Pulmonary artery endothelial cell (primary cell): Measurements from ENCODE around the gene HRNR. TPM values are rescaled to one million over a fixed set of nuclear protein-coding genes. Genes with fewer than 3 reads are reported as not detected.
"Not testable (repeated sequence)": the region's sequence is repeated elsewhere in the genome, so short reads cannot be mapped to it uniquely, and the experiment has no call there.

Experiments
- DNase-seq: peaks from one replicate; pipeline ENCODE4 v3.0.0-alpha.2; 2011; ENCODE audit warnings: low read depth, low spot score
- total RNA-seq: library from RNA; depleted of rRNA; stranded (reverse); fragments of >200 nt; gene quantifications from 2 replicates; pipeline ENCODE4 v1.2.3, GENCODE V29; 2014

The HRNR gene
- total RNA-seq, result not detected in 2 replicates

DNA sequence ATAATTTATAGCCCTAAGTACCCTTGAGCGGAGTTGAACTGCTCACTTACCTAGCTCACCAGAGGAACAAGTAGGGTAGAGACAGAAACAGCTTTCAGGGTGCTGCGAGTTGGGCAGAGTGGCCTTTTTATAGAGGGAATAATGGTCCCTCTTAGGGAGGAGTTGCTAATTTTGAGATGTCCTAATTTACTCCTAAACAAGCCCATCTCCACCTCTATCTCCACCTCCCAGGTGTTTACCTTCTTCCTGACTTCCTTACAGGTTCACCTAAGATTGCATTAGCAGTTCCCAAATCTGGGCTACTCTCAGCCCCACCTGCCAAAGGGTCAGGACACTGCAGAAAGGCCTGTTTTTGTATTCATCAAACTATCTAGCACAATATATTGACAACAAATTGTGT is at the start of gene HRNR:
TSS of gene HRNR (minus strand) at position 101 of the 400 bp plus-strand sequence. CDS start 940 bp downstream, outside the sequence.
- no peak for DNase-seq

DNA sequence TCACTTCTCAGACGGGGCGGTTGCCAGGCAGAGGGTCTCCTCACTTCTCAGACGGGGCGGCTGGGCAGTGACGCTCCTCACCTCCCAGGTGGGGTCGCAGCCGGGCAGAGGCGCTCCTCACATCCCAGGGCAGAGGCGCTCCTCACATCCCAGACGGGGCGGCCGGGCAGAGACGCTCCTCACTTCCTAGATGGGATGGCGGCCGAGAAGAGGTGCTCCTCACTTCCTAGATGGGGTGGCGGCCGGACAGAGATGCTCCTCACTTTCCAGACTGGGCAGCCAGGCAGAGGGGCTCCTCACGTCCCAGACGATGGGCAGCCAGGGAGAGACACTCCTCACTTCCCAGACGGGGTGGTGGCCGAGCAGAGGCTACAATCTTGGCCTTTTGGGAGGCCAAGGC is 32.4 kb upstream of the HRNR start:
- not testable (repeated sequence) for DNase-seq

DNA sequence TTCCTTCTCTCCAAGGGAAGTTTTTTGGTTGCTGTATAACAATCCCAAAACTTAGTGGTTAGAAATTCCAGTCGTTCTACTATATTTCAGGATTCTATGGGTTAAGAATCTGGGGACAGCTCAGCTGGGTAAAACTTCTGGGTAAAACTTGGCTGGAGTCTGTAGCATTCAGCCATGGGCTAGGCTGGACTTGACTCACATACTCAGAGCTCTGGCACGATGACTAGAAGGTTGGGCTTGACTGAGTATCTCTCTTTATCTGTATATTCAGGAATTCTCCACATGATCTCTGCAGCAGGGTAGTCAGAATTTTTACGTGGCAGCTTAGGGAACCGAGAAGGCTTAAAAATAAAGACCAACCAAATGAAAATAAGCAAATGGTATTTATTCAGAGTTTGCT is 28.2 kb upstream of the HRNR start:
- DNase-seq, result no peak

DNA sequence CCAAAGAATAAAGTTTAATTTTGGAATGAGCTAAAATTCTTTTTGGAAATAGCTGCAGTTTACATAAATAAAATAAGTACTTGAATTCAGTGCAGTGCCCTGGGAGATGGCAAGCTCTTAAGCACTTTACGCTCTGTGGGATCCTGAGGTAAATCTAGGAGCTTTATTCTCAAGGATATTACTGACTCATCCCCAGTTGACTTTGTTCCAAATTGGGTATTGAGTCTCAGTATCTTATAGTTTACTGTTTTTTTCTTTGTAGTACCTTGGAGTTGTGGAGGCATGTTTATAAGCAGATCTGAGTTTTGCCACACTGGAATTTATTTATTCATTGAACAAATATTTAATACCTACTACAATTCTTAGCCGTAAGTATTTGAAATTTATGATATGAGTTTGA is 27.4 kb upstream of the HRNR start:
- no peak for DNase-seq

DNA sequence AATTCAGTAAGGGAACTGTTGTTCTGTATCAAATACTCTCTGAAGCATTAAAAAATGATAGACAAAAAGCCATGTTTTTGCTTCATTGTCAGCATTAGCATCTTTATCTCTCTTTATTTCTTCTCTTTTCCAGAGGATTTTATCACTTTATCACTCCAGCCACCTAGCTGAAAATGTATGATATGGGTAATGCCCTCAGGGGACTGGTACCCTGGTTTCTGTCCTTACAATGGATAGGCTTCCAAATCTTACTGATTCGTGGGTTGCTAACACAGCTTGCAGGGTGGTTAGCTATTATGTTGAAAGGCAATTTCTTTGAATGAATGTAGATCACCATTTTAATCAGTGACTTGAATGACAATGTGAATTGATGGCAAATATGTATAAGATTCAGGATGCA is 23.3 kb upstream of the HRNR start:
- no peak for DNase-seq

DNA sequence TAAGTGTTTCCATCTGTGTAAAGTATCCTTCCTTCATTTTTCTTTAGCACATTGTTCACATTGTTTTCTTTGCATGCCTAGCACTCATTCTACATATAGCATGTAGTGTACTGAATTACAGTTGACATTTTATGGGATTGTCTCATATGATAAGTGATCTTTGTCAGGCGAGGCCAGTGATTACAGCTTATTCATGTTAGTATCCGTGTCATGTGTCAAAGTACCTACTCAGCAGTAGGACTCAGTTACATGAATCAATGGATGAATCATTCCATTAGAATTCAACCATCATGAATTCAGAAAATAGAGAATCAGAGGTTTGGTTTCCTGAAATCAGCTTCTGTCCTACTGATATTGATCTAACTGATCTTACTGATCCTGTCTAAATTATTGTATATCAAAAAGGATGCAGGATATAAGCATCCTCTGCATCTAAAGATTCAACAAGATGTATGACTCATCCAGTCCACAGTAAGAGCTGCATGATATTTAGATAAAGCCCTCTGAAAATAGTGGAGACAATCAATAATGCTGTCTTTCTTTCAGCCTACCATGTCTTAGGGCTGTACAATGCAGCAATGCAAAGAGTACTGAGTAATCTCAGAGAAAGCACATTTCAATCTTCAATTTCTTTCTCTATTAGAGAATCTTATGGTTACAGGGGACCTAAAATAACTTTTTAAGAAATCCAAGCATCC is 20.7 kb upstream of the HRNR start:
- DNase-seq, result no peak

DNA sequence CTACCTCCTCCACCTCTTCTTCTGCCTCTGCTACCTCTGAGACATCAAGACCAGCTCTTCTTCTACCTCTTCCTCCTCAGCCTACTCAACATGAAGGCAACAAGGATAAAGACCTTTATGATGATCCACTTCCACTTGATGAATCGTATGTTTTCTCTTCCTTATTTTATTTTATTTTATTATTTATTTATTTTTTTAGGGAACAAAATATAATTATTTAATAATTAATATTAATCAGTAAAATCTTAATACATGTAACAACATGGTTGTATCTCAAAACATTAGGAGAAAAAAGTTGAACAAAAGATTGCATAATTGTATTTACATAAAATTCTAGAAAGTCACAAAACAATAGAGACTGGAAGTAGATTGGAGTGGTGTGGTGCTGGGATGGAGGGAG is 13.1 kb upstream of the HRNR start:
- DNase-seq, result no peak

DNA sequence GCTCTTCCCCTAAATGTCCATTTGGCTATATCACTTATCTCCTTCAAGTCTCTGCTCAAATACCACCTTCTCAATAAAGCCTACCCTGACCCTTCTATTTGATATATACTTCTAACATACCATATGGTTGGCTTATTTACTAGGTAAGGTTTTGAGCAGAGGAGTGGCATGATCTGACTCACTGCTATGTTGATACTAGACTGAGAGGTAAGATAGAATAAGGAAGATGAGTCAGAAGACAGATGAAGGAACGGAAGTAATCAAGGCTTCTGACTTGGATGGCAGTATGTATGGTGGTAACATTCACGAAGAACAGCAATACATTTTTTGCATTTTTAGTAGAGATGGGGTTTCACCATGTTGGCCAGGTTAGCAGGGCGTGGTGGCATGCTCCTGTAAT is 4.8 kb upstream of the HRNR start:
- DNase-seq, result no peak

DNA sequence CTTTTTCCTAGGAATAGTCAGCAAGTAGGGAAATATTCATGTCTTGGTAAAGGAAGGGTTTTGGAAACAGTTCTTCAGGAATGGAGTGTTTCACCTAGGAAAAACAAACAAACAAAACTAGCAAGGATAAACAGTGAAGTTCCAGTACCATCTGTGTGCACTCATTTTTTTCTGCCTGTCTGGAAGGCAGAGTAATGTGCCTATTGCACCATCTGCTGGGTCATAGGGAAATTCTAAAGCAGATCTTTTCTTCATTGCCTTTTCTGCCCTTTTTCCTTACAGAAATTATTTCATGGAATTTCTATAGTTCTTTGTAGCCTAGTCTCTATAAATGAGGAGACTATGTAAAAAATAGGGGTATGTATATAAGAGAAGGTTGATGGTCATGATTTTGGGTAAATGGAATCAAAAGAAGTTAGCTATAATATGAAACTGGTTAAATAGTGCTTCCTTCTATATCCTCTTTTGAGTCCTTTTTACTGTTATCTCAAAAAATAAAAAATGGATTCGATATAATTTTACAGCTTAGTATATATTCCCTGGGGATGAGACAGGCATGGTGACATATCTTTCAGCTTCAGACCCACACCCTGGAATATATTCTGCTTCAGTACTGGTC is 3.4 kb upstream of the HRNR start:
- DNase-seq, result no peak

DNA sequence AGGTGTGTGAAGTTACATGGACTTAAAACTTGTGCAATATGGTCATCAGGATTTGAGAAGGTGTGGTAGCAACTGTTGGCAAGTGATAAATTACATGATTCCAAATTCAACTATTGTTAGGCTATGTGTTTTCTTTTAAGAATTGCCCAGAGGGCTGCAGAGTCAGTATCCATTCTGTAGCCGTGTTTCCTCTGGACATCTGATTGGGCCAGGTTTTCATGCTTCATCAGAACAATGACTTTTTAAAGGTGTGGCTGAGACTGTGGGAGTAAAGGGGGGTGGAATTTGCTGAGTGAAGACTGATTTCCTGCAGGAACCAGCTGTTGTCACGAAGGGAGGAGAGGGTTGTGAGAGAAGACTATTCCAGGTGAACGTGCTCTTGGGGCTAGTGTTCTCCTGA is 1.7 kb upstream of the HRNR start:
- DNase-seq, result no peak

DNA sequence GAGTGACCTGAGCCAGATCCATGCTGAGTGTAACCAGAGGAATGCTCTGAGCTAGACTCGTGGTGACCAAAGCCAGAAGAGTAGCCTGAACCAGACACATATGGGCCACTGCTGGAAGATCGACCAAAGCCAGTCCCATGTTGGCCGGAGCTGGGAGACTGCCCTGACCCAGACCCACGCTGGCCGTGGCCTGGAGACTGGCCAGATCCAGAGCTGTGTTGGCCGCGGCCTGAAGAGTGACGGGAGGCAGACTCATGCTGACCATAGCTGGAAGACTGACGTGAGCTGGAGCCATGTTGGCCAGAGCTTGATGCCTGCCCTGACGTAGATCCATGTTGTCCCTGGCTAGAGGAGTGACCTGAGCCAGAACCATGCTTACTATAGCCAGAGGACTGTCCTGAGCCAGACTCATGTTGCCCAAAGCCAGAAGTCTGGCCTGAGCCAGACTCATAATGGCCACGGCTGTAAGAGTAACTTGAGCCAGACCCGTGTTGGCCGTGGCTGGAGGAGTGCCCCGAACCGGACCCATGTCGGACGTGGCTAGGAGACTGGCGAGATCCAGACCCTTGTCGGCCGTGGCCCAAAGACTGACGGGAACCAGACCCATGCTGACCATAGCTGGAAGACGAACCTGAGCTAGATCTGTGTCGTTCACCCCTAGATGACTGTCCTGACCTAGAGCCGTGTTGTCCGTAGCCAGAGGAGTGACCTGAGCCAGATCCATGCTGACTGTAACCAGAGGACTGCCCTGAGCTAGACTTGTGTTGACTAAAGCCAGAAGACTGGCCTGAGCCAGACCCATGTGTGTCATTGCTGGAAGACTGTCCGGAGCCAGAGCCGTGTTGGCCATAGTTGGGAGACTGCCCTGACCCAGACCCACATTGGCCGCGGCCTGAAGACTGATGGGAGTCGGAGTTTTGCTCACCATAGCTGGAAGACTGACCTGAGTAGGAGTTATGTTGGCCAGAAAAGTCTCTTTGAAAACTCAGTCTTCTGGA is 3.5 kb downstream of the HRNR start:
- no peak for DNase-seq

DNA sequence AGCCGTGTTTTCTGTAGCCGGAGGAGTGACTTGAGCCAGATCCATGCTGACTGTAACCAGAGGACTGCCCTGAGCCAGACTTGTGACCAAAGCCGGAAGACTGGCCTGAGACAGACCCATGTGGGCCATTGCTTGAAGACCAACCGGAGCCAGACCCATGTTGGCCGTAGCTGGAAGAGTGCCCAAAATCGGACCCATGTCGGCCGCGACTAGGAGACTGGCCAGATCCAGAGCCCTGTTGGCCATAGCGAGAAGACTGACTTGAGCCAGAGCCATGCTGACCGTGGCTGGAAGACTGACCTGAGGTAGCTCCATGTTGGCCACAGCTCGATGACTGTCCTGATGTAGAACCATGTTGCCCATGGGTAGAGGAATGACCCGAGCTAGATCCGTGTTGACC is 4.6 kb downstream of the HRNR start:
- DNase-seq, result not testable (repeated sequence)

DNA sequence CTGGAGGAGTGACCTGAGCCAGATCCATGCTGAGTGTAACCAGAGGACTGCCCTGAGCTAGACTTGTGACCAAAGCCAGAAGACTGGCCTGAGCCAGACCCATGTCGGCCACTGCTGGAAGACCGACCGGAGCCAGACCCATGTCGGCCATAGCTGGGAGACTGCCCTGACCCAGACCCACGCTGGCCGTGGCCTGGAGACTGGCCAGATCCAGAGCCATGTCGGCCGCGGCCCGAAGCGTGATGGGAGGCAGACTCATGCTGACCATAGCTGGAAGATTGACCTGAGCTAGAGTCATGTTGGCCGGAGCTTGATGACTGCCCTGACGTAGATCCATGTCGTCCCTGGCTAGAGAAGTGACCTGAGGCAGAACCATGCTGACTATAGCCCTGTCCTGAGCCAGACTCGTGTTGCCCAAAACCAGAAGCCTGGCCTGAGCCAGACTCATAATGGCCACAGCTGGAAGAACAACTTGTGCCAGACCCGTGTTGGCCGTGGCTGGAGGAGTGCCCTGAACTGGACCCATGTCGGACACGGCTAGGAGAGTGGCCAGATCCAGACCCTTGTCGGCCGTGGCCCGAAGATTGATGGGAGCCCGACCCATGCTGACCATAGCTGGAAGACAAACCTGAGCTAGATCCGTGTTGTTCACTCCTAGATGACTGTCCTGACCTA is 5.1 kb downstream of the HRNR start:
- DNase-seq, result no peak

DNA sequence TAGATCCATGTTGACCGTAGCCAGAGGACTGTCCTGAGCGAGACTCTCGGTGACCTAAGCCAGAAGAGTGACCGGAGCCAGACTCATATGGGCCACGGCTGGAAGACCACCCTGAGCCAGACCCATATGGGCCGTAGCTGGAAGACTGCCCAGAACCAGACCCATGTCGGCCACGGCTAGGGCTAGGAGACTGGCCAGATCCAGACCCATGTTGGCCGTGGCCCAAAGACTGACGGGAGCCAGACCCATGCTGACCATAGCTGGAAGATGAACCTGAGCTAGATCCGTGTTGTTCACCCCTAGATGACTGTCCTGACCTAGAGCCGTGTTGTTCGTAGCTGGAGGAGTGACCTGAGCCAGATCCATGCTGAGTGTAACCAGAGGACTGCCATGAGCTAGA is 8.4 kb downstream of the HRNR start:
- DNase-seq, result not testable (repeated sequence)

DNA sequence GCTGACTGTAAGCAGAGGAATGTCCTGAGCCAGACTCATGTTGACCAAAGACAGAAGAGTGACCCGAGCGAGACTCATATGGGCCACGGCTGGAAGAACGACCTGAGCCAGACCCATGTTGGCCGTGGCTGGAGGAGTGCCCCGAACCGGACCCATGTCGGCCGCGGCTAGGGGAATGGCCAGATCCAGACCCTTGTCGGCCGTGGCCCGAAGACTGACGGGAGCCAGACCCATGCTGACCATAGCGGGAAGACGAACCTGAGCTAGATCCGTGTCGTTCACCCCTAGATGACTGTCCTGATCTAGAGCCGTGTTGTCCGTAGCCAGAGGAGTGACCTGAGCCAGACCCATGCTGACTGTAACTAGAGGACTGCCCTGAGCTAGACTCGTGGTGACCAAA is 9.1 kb downstream of the HRNR start:
- DNase-seq, result not testable (repeated sequence)

DNA sequence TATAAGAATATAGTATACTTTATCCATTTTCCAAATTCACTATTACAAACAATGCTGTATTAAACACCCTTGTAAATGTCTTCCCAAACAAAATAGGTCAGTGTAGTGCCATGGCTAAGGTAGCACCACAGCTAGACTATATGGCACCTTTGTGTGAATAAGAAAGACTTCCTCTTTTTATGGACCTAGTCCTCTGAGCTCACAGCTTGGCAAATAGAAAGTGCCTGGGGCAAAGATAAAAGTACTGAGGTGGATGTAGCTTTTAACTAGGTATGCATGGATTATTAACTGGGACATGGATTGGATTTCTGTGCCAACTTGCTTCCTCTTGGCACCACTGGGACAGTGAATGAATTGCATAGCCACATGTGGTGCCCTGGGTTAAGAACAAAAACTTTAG is 25.0 kb downstream of the HRNR start:
- DNase-seq, result no peak

DNA sequence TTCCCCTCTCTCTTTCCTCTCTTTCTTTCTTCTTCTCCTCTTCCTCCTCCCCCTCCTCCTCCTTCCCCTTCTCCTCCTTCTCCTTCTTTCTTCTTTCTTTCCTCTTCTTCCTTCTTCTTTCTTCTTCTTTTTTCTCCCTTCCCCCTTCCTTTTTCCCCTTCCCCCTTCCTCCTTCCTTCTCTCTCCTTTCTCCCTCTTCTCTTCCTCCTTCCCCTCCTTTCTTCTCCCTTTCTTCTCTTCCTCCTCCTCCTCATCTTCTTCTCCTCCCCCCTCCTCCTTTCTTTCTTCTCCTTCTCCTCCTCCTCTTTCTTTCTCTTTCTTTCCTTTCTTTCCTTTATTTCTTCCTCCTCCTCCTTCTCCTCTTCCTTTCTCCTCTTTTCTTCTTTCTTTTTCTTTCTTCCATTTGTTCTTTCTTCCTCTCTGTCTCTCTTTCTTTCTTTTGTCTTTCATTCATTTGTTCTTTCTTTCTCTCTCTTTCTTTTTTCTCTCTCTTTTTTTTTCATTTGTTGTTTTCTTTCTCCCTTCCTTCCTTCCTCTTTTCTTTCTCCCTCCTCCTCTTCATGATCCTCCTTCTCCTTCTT is 26.5 kb downstream of the HRNR start:
- no peak for DNase-seq

DNA sequence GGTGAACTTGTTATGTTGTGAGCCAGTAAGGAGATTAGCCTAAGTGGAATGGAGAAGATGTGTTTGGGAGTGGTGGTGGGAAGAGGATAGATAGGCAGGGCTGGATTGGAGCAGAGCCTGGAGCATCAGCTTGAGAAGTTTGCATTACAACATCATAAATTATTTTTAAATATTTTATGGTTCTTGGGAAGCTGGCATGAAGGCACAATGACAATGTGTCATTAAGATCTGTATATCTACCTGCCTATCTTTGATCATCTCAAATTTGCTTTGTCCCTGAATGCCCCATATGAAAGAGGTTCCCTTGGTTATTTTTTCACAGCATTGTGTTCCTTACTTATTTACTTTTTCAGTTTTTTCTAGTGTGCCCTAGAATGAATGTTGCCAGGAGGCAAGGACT is 32.3 kb downstream of the HRNR start:
- no peak for DNase-seq

DNA sequence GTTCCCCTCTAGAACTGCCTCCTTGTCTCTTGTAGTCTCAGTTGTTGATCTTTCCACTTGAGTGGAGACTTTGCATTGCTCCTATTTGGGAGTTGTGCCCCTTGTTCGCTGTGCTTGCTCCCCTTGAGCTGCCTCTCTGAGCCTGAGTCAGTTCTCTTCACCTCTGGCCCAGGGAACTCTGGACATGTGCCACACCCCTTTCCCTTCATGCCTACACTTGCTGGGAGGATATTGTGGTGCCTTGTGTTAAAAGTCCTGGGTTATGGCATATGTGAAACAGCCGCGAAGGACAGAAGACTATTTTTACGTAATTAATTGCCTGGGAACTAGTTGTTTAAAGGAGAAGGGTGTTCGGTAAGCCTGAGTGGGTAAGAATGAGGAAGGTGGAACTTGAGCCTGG is 32.7 kb downstream of the HRNR start:
- no peak for DNase-seq

DNA sequence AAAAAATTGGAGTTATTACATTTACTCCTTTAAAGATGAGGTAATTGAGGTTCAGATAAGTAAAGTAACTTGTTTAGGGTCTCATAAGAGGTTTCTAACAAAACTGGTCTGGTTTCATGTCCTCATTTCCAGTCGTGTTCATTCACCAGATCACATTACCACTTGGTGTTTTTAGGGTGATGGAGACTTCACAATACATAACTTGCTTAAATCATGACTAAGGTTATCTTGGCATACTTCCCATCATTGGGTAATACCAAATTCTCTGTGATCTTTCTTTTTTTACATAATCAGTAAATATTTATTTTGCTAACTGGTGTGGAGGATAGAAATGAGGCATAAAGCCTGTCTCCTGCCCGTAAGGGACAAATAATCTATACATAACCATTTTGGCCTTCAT is 33.4 kb downstream of the HRNR start:
- no peak for DNase-seq
